B cell (primary cell): Measurements from ENCODE around the gene ADI1. TPM values are rescaled to one million over a fixed set of nuclear protein-coding genes. Genes with fewer than 3 reads are reported as not detected.

Source experiments
- ATAC-seq: fragments of 200-7000 bp; cut with Tn5 transposase; one replicate; pipeline ENCODE4 v1.10.0; 2021; ENCODE audit warnings: low read depth, mild to moderate bottlenecking, moderate number of reproducible peaks, moderate library complexity
- CTCF ChIA-PET: fragments of 350-600 bp; sonication (Branson Sonifier 250); formaldehyde crosslinking; loops from one replicate; lab custom pipeline; 2021; ENCODE audit warnings: antibody characterized with exemption, inconsistent platforms; lab: Charles Lee
- POLR2A ChIA-PET: fragments of 350-600 bp; sonication (Branson Sonifier 250); formaldehyde crosslinking; loops from one replicate; lab custom pipeline; 2021; ENCODE audit warnings: antibody characterized with exemption; lab: Charles Lee
- DNase-seq: peaks from one replicate; pipeline ENCODE4 v3.0.0; 2013
- H2AFZ ChIP-seq: 2 replicates; pipeline ENCODE4 v1.6.1; 2012; ENCODE audit warnings: mild to moderate bottlenecking, low read depth, low read length; ENCODE audit not compliant: insufficient read depth, poor library complexity, severe bottlenecking
- H3K27ac ChIP-seq, 2 donors: 1 replicate in 1 of 2; 2 replicates in 1 of 2; pipeline ENCODE4 v1.5.1; 2012 to 2013; ENCODE audit warnings: low read length in 2 of 2, mild to moderate bottlenecking in 2 of 2, moderate library complexity in 1 of 2
- H3K27me3 ChIP-seq, 4 experiments: fragments of 200-600 bp in 1 of 4; sonication (generic) in 1 of 4; replicated peaks in 1 of 4; 1 replicate in 2 of 4; 2 replicates in 2 of 4; pipeline versions ENCODE4 v1.6.1 to v1.7.0; 2013 to 2016; ENCODE audit warnings: low read length in 3 of 4, mild to moderate bottlenecking in 2 of 4, mixed read lengths in 1 of 4, moderate library complexity in 1 of 4; ENCODE audit not compliant: insufficient read depth in 4 of 4, control insufficient read depth in 3 of 4; ENCODE audit errors: control extremely low read depth in 1 of 4
- H3K36me3 ChIP-seq, 2 experiments: replicated peaks in 1 of 2; 1 replicate in 1 of 2; 2 replicates in 1 of 2; pipeline versions ENCODE4 v1.6.1 to v1.7.1; 2013; ENCODE audit warnings: low read length in 1 of 2; ENCODE audit not compliant: insufficient read depth in 2 of 2, control insufficient read depth in 1 of 2; ENCODE audit errors: control extremely low read depth in 1 of 2, extremely low read depth in 1 of 2
- H3K4me1 ChIP-seq, 2 donors: fragments of 200-600 bp in 1 of 2; sonication (generic) in 1 of 2; 1 replicate in 1 of 2; 2 replicates in 1 of 2; pipeline versions ENCODE4 v1.5.1 to v1.6.1; 2013 to 2017; ENCODE audit warnings: low read length in 2 of 2; ENCODE audit not compliant: control insufficient read depth in 2 of 2, insufficient read depth in 2 of 2
- H3K4me2 ChIP-seq: replicated peaks from 2 replicates; pipeline ENCODE3; 2012; ENCODE audit warnings: mild to moderate bottlenecking, low read depth, low read length; ENCODE audit not compliant: poor library complexity, severe bottlenecking
- H3K4me3 ChIP-seq, 5 experiments: fragments of 200-600 bp in 1 of 5; sonication (generic) in 1 of 5; 1 replicate in 3 of 5; 2 replicates in 2 of 5; pipeline versions ENCODE4 v1.5.1 to v1.7.0; 2011 to 2016; ENCODE audit warnings: low read length in 4 of 5, mild to moderate bottlenecking in 4 of 5, low read depth in 2 of 5, control low read depth in 1 of 5, moderate library complexity in 1 of 5; ENCODE audit not compliant: insufficient read depth in 1 of 5; ENCODE audit errors: control extremely low read depth in 1 of 5, extremely low read depth in 1 of 5
- H3K79me2 ChIP-seq: fragments of 200-600 bp; sonication (generic); one replicate; pipeline ENCODE4 v1.6.0; 2016; ENCODE audit warnings: low read length; ENCODE audit not compliant: control insufficient read depth, insufficient read depth
- H3K9ac ChIP-seq: fragments of 200-600 bp; sonication (generic); 2 replicates; pipeline ENCODE4 v1.6.1; 2017; ENCODE audit warnings: mild to moderate bottlenecking, low read length, moderate library complexity
- H3K9me3 ChIP-seq, 3 donors: one replicate each; pipeline versions ENCODE4 v1.6.1 to v1.7.1; 2013; ENCODE audit warnings: low read length in 2 of 3; ENCODE audit not compliant: control insufficient read depth in 2 of 3, insufficient read depth in 1 of 3; ENCODE audit errors: control extremely low read depth in 1 of 3
- H4K20me1 ChIP-seq: 2 replicates; pipeline ENCODE4 v1.6.0; 2012; ENCODE audit warnings: mild to moderate bottlenecking, low read length; ENCODE audit not compliant: insufficient read depth, control insufficient read depth, poor library complexity, severe bottlenecking
- H3K27ac Mint-ChIP-seq: one replicate; pipeline ENCODE4 v1.8.0; 2021; ENCODE audit warnings: mixed read lengths
- H3K27me3 Mint-ChIP-seq: one replicate; pipeline ENCODE4 v1.8.0; 2021; ENCODE audit warnings: mixed read lengths
- H3K4me1 Mint-ChIP-seq: one replicate; pipeline ENCODE4 v1.8.0; 2021; ENCODE audit warnings: mixed read lengths
- H3K4me3 Mint-ChIP-seq: one replicate; pipeline ENCODE4 v1.8.0; 2021; ENCODE audit warnings: mixed read lengths
- H3K9me3 Mint-ChIP-seq: one replicate; pipeline ENCODE4 v1.8.0; 2022; ENCODE audit warnings: mixed read lengths; ENCODE audit not compliant: insufficient read depth
- EZH2 ChIP-seq: IDR thresholded peaks from 2 replicates; pipeline ENCODE4 v1.6.1; 2012; ENCODE audit warnings: borderline replicate concordance, low read depth, mild to moderate bottlenecking, moderate library complexity, low read length; ENCODE audit not compliant: insufficient read depth, poor library complexity, severe bottlenecking
- WGBS: methylation state at CpG from one replicate; pipeline ENCODE4 v1.1.5; 2013; ENCODE audit warnings: missing lambda C conversion rate; ENCODE audit not compliant: insufficient coverage; 5-methylcytosine and 5-hydroxymethylcytosine counted together
- intact Hi-C: fragments of 100-400 bp; cut with micrococcal nuclease; formaldehyde crosslinking; loops from one replicate; pipeline ENCODE4 v1.10.0; 2022
- polyA plus RNA-seq: library from polyadenylated mRNA; depleted of rRNA; stranded (reverse); fragments of >200 nt; gene quantifications from 2 replicates; pipeline ENCODE4 v1.2.3, GENCODE V29; 2012
- total RNA-seq, 2 donors: library from RNA; stranded (reverse); fragments of 120-200 nt in 1 of 2; gene quantifications; 1 replicate in 1 of 2; 2 replicates in 1 of 2; pipeline versions ENCODE4 v1.2.3 to v1.2.4, GENCODE V29; 2013 to 2022
- TF ChIP-seq, protein P1 (sequence below): fragments of 200-600 bp; IDR thresholded peaks from one replicate; pipeline ENCODE4 v1.8.0; 2022; ENCODE audit warnings: antibody characterized with exemption, mild to moderate bottlenecking

ADI1 gene
- total and polyA plus RNA-seq, 2 donors (not counting 1 experiment from before 2014, with no cell fraction given), result 15.2 to 23.1 TPM

DNA sequence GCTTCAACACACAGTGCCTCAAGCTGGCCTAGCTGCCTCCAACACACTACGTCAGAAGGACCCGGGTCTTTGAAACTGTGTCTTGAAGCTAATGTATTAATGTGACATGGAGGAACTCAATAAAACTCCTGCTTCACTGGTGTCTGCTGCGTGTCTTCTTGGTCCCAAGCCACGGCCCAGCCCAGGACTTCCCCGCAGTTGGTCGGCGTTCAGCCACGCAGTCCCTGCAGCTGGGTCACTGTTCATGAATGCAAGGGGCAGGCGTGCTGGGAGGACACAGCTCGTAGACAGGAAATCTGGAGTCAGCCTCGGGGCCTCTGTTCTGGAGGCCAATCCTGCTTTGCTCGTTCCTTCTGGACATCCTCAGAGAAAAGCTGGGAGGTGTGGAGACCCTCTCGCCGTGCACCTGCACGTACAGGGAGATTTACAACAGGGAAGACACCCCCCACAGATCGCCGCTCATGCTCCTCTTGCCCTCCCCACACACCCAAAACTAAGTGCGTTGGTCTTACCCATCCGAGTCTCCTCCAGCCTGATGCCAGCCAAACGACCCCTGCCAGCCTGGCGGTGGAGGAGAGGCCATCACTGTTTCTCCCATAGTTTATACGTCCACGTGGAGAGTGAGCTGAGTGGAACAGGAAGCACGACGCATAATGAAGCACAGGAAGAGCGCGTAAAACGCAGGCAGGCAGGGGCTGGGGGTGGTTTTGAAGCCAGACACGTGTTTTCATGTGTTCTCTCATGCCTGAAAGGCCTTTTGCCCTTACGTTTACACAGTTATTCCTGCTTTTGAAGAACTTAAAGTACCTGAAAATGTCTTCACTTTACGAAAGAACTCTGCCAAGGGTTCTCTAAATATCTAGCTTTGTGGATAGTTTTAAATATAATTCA is 39.7 kb downstream of the ADI1 start:
- TF ChIP-seq, protein P1, sequence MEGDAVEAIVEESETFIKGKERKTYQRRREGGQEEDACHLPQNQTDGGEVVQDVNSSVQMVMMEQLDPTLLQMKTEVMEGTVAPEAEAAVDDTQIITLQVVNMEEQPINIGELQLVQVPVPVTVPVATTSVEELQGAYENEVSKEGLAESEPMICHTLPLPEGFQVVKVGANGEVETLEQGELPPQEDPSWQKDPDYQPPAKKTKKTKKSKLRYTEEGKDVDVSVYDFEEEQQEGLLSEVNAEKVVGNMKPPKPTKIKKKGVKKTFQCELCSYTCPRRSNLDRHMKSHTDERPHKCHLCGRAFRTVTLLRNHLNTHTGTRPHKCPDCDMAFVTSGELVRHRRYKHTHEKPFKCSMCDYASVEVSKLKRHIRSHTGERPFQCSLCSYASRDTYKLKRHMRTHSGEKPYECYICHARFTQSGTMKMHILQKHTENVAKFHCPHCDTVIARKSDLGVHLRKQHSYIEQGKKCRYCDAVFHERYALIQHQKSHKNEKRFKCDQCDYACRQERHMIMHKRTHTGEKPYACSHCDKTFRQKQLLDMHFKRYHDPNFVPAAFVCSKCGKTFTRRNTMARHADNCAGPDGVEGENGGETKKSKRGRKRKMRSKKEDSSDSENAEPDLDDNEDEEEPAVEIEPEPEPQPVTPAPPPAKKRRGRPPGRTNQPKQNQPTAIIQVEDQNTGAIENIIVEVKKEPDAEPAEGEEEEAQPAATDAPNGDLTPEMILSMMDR, result no peak
- peaks cover 7 to 9% of the 10 kb centered on the region in 2 donors for H3K4me1 ChIP-seq
- H4K20me1 ChIP-seq, result no peaks in the 10 kb centered on the region
- ATAC-seq (no peak), DNase-seq (no peak)
- Mint-ChIP-seq H3K27me3 (no peaks in the 10 kb centered on the region), H3K4me3 (no peak overlapping the region), H3K9me3 (no peaks in the 10 kb centered on the region), H3K4me1 (peaks cover 9% of the 10 kb centered on the region), H3K27ac (no peak overlapping the region)
- H3K27me3 ChIP-seq, result no peaks in the 10 kb centered on the region
- CTCF ChIA-PET, result interaction anchor here (1.8 kb wide), 1 partner anchor 17 kb away, joined by 6 read pairs; no protein-coding TSS in a partner anchor
- no peaks in the 10 kb centered on the region for H3K79me2 ChIP-seq
- no peak overlapping the region for H3K4me3 ChIP-seq
- no peak overlapping the region for H2AFZ ChIP-seq
- POLR2A ChIA-PET, result no interaction called here
- H3K4me2 ChIP-seq, result peak overlapping the region; percentile 36
- 82% methylated on average over 25 of the region's 31 CpGs for whole genome bisulfite sequencing
- peaks cover 0 to 7% (median 0%) of the 10 kb centered on the region in 3 donors for H3K9me3 ChIP-seq
- intact Hi-C loops, result no loop called here
- peak overlapping the region in 1 of 2 donors; percentile 64 for H3K27ac ChIP-seq
- peaks cover 0 to 42% of the 10 kb centered on the region in 2 experiments for H3K36me3 ChIP-seq
- no peak overlapping the region for H3K9ac ChIP-seq

DNA sequence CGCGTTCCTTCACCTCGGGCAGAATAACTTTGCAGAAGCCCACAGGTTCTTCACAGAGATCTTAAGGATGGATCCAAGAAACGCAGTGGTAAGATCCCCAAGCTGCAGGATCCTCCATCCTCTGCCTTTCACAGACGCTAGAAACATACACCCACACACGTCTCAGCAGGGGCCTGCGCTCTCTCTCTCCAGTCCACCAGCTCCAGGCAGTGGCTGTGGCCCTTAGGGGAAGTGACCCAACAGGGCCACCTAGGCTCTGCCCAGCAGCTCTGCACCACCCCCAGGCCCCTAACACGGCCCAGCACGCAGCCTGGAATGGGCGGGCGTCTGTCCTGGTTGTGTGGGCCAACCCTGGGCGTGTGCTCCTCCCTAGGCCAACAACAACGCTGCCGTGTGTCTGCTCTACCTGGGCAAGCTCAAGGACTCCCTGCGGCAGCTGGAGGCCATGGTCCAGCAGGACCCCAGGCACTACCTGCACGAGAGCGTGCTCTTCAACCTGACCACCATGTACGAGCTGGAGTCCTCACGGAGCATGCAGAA is 40.4 kb downstream of the ADI1 start:
- no peak for TF ChIP-seq EZH2
- TF ChIP-seq, protein P1, result no peak
- CTCF ChIA-PET, result interaction anchor here (1.2 to 1.8 kb wide), 2 partner anchors 16 to 55 kb away, joined by 3 to 6 read pairs; no protein-coding TSS in a partner anchor
- H3K4me1 ChIP-seq, result peaks cover 7 to 9% of the 10 kb centered on the region in 2 donors
- no peaks in the 10 kb centered on the region for H4K20me1 ChIP-seq
- no peak overlapping the region for H3K27ac ChIP-seq
- H3K79me2 ChIP-seq, result no peaks in the 10 kb centered on the region
- H3K9me3 Mint-ChIP-seq, result no peaks in the 10 kb centered on the region
- no peak overlapping the region for H3K4me2 ChIP-seq
- WGBS, result 95% methylated on average over 19 of the region's 19 CpGs
- DNase-seq (no peak), ATAC-seq (no peak)
- no peak overlapping the region for H2AFZ ChIP-seq
- H3K9me3 ChIP-seq, result peaks cover 0 to 7% (median 0%) of the 10 kb centered on the region in 3 donors
- intact Hi-C loops, result no loop called here
- H3K27me3 ChIP-seq, result no peaks in the 10 kb centered on the region
- H3K9ac ChIP-seq, result no peak overlapping the region
- H3K4me3 Mint-ChIP-seq, result no peak overlapping the region
- POLR2A ChIA-PET, result no interaction called here
- no peak overlapping the region for H3K4me3 ChIP-seq
- no peaks in the 10 kb centered on the region for H3K27me3 Mint-ChIP-seq
- H3K27ac Mint-ChIP-seq, result no peak overlapping the region
- H3K36me3 ChIP-seq, result peaks cover 0 to 46% of the 10 kb centered on the region in 2 experiments
- H3K4me1 Mint-ChIP-seq, result peaks cover 9% of the 10 kb centered on the region
